GM12878 (cell line): ENCODE data around the gene ZNF785. TPM values are rescaled to one million over a fixed set of nuclear protein-coding genes. Genes with fewer than 3 reads are reported as not detected.

Source experiments
- ATAC-seq: fragments of 200-7000 bp; cut with Tn5 transposase; 3 replicates; pipeline ENCODE4 v1.9.1; 2020; ENCODE audit warnings: mild to moderate bottlenecking, moderate library complexity
- BruUV-seq: library from RNA; stranded (reverse); fragments of 400-500 nt; replicated peaks from 2 replicates; lab custom pipeline; 2021; lab: Mats Ljungman, UMichigan
- CTCF ChIA-PET: fragments of 300-600 bp; sonication (Branson Sonifier 250); formaldehyde crosslinking; extraction: SDS; loops from one replicate; lab custom pipeline; 2021; ENCODE audit warnings: inconsistent platforms; lab: Yijun Ruan, JAX
- POLR2A ChIA-PET: fragments of 350-600 bp; formaldehyde crosslinking; extraction: SDS; loops from one replicate; lab custom pipeline; 2021; ENCODE audit warnings: inconsistent platforms; lab: Charles Lee
- RAD21 ChIA-PET: fragments of 300-600 bp; sonication (Branson Sonifier 250); formaldehyde crosslinking; loops from one replicate; lab custom pipeline; 2023; ENCODE audit warnings: antibody characterized with exemption; ENCODE audit not compliant: unreplicated experiment; lab: Charles Lee
- SMC1A ChIA-PET: fragments of 300-600 bp; sonication (Branson Sonifier 250); formaldehyde crosslinking; loops from one replicate; lab custom pipeline; 2023; ENCODE audit not compliant: unreplicated experiment, uncharacterized antibody; lab: Charles Lee
- DNase-seq: peaks from one replicate; pipeline ENCODE4 v3.0.0-alpha.2; 2011; ENCODE audit warnings: low read depth, low spot score
- FAIRE-seq: peaks from 3 replicates; lab custom pipeline; 2011; peaks lifted over from hg19 to GRCh38; lab: Jason Lieb, UNC
- H2AFZ ChIP-seq: 2 replicates; pipeline ENCODE4 v1.6.0; 2011; ENCODE audit warnings: low read depth, low read length, control low read depth; ENCODE audit not compliant: control insufficient read depth
- H3K27ac ChIP-seq: 2 replicates; pipeline ENCODE4 v1.5.1; 2011; ENCODE audit warnings: control low read depth; ENCODE audit not compliant: control insufficient read depth, insufficient read depth
- H3K27me3 ChIP-seq, 2 experiments: replicated peaks in 1 of 2; 2 replicates each; pipeline versions ENCODE4 v1.6.0 to v1.6.1; 2011; ENCODE audit warnings: low read length in 1 of 2; ENCODE audit not compliant: control insufficient read depth in 2 of 2, insufficient read depth in 2 of 2
- H3K36me3 ChIP-seq, 2 experiments: 2 replicates each; pipeline ENCODE4 v1.5.1; 2011; ENCODE audit warnings: low read length in 1 of 2; ENCODE audit not compliant: control insufficient read depth in 2 of 2, insufficient read depth in 2 of 2
- H3K4me1 ChIP-seq: 2 replicates; pipeline ENCODE4 v1.6.1; 2011; ENCODE audit warnings: mild to moderate bottlenecking, low read length, moderate library complexity, mixed read lengths; ENCODE audit not compliant: control insufficient read depth, insufficient read depth
- H3K4me2 ChIP-seq: 2 replicates; pipeline ENCODE4 v1.6.0; 2011; ENCODE audit warnings: control low read depth; ENCODE audit not compliant: control insufficient read depth, insufficient read depth
- H3K4me3 ChIP-seq: fragments of 200-600 bp; sonication (generic); 2 replicates; pipeline ENCODE4 v1.5.1; 2016
- H3K79me2 ChIP-seq: 2 replicates; pipeline ENCODE4 v1.6.0; 2011; ENCODE audit warnings: low read length; ENCODE audit not compliant: control insufficient read depth, insufficient read depth
- H3K9ac ChIP-seq: 2 replicates; pipeline ENCODE4 v1.8.0; 2011; ENCODE audit warnings: low read length, control low read depth, mixed read lengths; ENCODE audit not compliant: control insufficient read depth, insufficient read depth
- H3K9me3 ChIP-seq: replicated peaks from 3 replicates; pipeline ENCODE4 v1.5.1; 2011; ENCODE audit warnings: mild to moderate bottlenecking, low read length; ENCODE audit not compliant: control insufficient read depth, insufficient read depth
- H4K20me1 ChIP-seq: 2 replicates; pipeline ENCODE4 v1.6.0; 2011; ENCODE audit not compliant: control insufficient read depth, insufficient read depth
- BCL11A ChIP-seq: IDR thresholded peaks from 2 replicates; pipeline ENCODE4 v1.6.1; 2011; ENCODE audit warnings: low read depth, low read length
- BHLHE40 ChIP-seq, 2 experiments: fragments of 450-650 bp in 1 of 2; IDR thresholded peaks; 2 replicates each; pipeline ENCODE4 v1.6.1; 2011 to 2017; ENCODE audit warnings: low read depth in 2 of 2, borderline replicate concordance in 1 of 2, improper control_type of control experiment in 1 of 2, low read length in 1 of 2, mild to moderate bottlenecking in 1 of 2
- HSF1 ChIP-seq: fragments of 150-350 bp; IDR thresholded peaks from 2 replicates; pipeline ENCODE4 v1.6.1; 2014; ENCODE audit warnings: mild to moderate bottlenecking, low read depth, low read length
- JUNB ChIP-seq: IDR thresholded peaks from 2 replicates; pipeline ENCODE4 v1.6.1; 2016; ENCODE audit warnings: antibody characterized with exemption, mild to moderate bottlenecking
- KLF5 ChIP-seq: fragments of 450-650 bp; IDR thresholded peaks from 2 replicates; pipeline ENCODE4 v1.6.1; 2014; ENCODE audit warnings: mild to moderate bottlenecking; ENCODE audit not compliant: partially characterized antibody
- LARP7 ChIP-seq: fragments of 450-650 bp; IDR thresholded peaks from 2 replicates; pipeline ENCODE4 v1.6.1; 2017; ENCODE audit warnings: mild to moderate bottlenecking
- MTA3 ChIP-seq: IDR thresholded peaks from 2 replicates; pipeline ENCODE4 v1.6.1; 2012; ENCODE audit warnings: low read length, inconsistent platforms, borderline replicate concordance
- PAX8 ChIP-seq: fragments of 450-650 bp; IDR thresholded peaks from 2 replicates; pipeline ENCODE4 v1.6.1; 2017; ENCODE audit warnings: mild to moderate bottlenecking, moderate library complexity
- RELA ChIP-seq: fragments of 450-650 bp; IDR thresholded peaks from 2 replicates; pipeline ENCODE4 v1.8.0; 2014; ENCODE audit warnings: borderline replicate concordance; ENCODE audit not compliant: partially characterized antibody
- SIX5 ChIP-seq: IDR thresholded peaks from 2 replicates; pipeline ENCODE4 v1.6.1; 2011; ENCODE audit warnings: mild to moderate bottlenecking, low read depth, low read length, moderate library complexity; ENCODE audit not compliant: severe bottlenecking
- SPI1 ChIP-seq: IDR thresholded peaks from 2 replicates; pipeline ENCODE4 v1.6.1; 2011; ENCODE audit warnings: low read depth, mild to moderate bottlenecking, low read length, moderate library complexity, borderline replicate concordance; ENCODE audit not compliant: insufficient read depth
- SRF ChIP-seq, 2 experiments: IDR thresholded peaks; 2 replicates each; pipeline ENCODE4 v1.6.1; 2011; ENCODE audit warnings: low read depth in 2 of 2, low read length in 2 of 2, mild to moderate bottlenecking in 1 of 2, moderate library complexity in 1 of 2
- TAF1 ChIP-seq: IDR thresholded peaks from 2 replicates; pipeline ENCODE4 v1.6.1; 2011; ENCODE audit warnings: mild to moderate bottlenecking, low read depth, low read length, borderline replicate concordance
- WGBS: methylation state at CpG from one replicate; pipeline ENCODE4 v1.1.6; 2016; ENCODE audit warnings: low lambda C conversion rate; ENCODE audit not compliant: insufficient replicate concordance, insufficient coverage; ENCODE audit errors: missing lambda C conversion rate; 5-methylcytosine and 5-hydroxymethylcytosine counted together
- in situ Hi-C: fragments of 300-500 bp; cut with MboI; formaldehyde crosslinking; loops from 9 replicates; pipeline ENCODE4 v1.14.3; 2018; ENCODE audit warnings: mixed read lengths
- intact Hi-C: fragments of 100-400 bp; cut with micrococcal nuclease; formaldehyde crosslinking; loops from one replicate; pipeline ENCODE4 v1.14.2; 2022; ENCODE audit not compliant: unreplicated experiment
- polyA plus RNA-seq, 11 experiments: library from polyadenylated mRNA; depleted of rRNA in 4 of 11; unstranded in 6 of 11; stranded (reverse) in 5 of 11; fragments of >200 nt; fragmentation: Nextera tagmentation in 4 of 11; fragmentation: Illumina TruSeq in 1 of 11; extraction: Ambion mirVana in 4 of 11; extraction: Trizol in 1 of 11; gene quantifications; 1 replicate in 1 of 11; 2 replicates in 10 of 11; pipeline versions ENCODE4 v1.2.1 to v1.2.3, GENCODE V29; 2011 to 2016; ENCODE audit warnings: inconsistent platforms in 2 of 11, missing spikeins in 2 of 11, low read depth in 1 of 11
- total RNA-seq, 4 experiments: library from RNA; depleted of rRNA in 3 of 4; stranded (reverse); fragments of >200 nt in 3 of 4; fragmentation: Illumina TruSeq in 1 of 4; extraction: Trizol in 1 of 4; gene quantifications; 2 replicates each; pipeline versions ENCODE4 v1.2.1 to v1.2.3, GENCODE V29; 2013 to 2021
- TF ChIP-seq, protein P1 (sequence below): fragments of 450-650 bp; IDR thresholded peaks from 2 replicates; pipeline ENCODE4 v1.6.1; 2017; ENCODE audit warnings: antibody characterized with exemption, mild to moderate bottlenecking, moderate library complexity

The ZNF785 gene
- total and polyA plus RNA-seq, 10 of the 15 experiments (the other 5 are each of a cell fraction or from before 2014, with no cell fraction given): 0.87 to 11.5 (median 7.5) TPM

DNA sequence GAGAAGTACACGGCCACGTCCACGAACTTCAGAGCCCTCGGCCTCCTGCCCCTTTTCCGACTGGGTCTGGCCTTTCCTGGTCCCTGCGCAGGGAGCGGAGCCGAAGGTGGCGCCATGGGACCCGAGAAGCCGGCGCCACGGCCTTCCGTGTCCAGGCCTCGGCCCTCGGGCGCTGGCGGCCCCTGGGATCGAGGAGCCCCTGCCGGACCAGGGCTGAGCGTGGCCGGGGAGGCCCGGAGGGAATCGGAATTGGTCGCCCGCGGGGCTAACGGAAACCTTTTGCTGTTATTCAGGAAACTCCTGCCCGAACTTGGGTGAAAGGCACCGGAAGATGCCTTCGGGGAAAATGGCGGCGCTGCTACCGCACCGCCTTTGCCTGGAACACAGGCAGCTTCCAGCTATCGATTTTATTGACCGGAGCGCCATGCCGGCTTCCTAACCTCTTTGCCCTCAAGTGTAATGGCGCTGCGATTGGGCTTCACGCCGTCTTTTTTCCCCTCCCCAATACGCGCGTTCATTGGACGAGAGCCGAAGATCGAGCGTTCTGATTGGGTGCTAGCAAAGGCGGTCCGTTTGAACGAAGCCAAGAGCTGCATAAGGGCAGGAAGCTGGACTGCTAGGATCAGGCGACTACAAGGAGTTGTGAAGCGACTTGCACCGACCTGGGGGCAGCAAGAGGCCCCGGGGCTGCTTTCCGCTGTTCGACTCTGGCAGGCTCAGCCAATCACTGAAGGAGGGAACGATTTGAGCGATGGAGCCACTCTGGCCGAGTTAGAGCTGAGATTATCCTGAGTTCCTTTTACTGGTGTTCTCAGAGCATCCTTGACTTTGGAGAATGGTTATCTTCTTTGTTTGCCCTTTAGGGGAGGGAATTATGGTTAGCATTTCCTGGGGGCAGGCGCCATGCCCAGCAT, 24.7 kb upstream of the ZNF785 start, which contains the start of gene ZNF689:
Gene ZNF689 (minus strand): TSS at position 464 of the 914 bp plus-strand sequence. CDS start 348 bp downstream, at position 116.
- FAIRE-seq (peak; percentile 98), ATAC-seq (peak; percentile 91), DNase-seq (peak; percentile 93)
- peaks cover 0 to 3% of the 10 kb centered on the region in 2 experiments; a peak in 2 of 4 replicates for H3K36me3 ChIP-seq
- intact Hi-C loops (no loop called here), in situ Hi-C loops (no loop called here)
- H3K4me2 ChIP-seq: peak within 1 kb of the TSS; percentile 48
- H3K9ac ChIP-seq: peak within 1 kb of the TSS; percentile 100
- H3K79me2 ChIP-seq: peaks cover 15% of the 10 kb centered on the region
- H3K27ac ChIP-seq: peak within 1 kb of the TSS; percentile 96
- no peaks in the 10 kb centered on the region for H3K9me3 ChIP-seq
- H3K27me3 ChIP-seq: no peaks in the 10 kb centered on the region
- peak within 1 kb of the TSS; percentile 97 for H2AFZ ChIP-seq
- CTCF ChIA-PET: interaction anchor here (0.7 to 5.1 kb wide), 9 partner anchors 12 to 181 kb away, joined by 3 to 54 read pairs (median 4); partner anchors contain the start of genes DCTPP1 and ZNF785
- H3K4me3 ChIP-seq: peak within 1 kb of the TSS; percentile 98
- POLR2A ChIA-PET: interaction anchor here (0.6 to 2.6 kb wide), 12 partner anchors 9 to 239 kb away, joined by 3 to 7 read pairs (median 4); partner anchors contain the start of gene DCTPP1
- H3K4me1 ChIP-seq: peaks cover 4% of the 10 kb centered on the region
- 2% methylated on average over 59 of the region's 63 CpGs for WGBS
- BruUV-seq: TSS peak; percentile 88
- SMC1A ChIA-PET: interaction anchor here (0.7 to 3.4 kb wide), 6 partner anchors 10 to 181 kb away, joined by 3 to 16 read pairs (median 6); partner anchors contain the start of genes DCTPP1 and ZNF764
- no peaks in the 10 kb centered on the region for H4K20me1 ChIP-seq
- RAD21 ChIA-PET: interaction anchor here (0.7 to 1.4 kb wide), 7 partner anchors 12 to 201 kb away, joined by 3 to 12 read pairs (median 4); partner anchors contain the start of genes DCTPP1, PRR14 and SEPHS2
- TF ChIP-seq RELA (no peak), TAF1 (peak; percentile 91), BHLHE40 (IDR thresholded peaks at IDR 0.05; ENCODE audit: borderline replicate concordance in 1 of 2, low read depth in 2 of 2, low read length in 1 of 2) (peak in 1 of 2 experiments; percentile 38; a peak in 1 of 4 replicates), SIX5 (peak; percentile 95), KLF5 (peak; percentile 47), LARP7 (peak; percentile 67; the same call in 1 of the 2 replicates), BCL11A (no peak), SRF (IDR thresholded peaks at IDR 0.05; ENCODE audit: low read depth in 2 of 2, low read length in 2 of 2) (0 out of 4 replicates have a peak, but pooled peaks of 1 of the 2 experiments have one; percentile 36), PAX8 (no peak), MTA3 (no peak), SPI1 (no peak; the same call in 1 of the 2 replicates), HSF1 (no peak), JUNB (no peak)
- TF ChIP-seq, protein P1, sequence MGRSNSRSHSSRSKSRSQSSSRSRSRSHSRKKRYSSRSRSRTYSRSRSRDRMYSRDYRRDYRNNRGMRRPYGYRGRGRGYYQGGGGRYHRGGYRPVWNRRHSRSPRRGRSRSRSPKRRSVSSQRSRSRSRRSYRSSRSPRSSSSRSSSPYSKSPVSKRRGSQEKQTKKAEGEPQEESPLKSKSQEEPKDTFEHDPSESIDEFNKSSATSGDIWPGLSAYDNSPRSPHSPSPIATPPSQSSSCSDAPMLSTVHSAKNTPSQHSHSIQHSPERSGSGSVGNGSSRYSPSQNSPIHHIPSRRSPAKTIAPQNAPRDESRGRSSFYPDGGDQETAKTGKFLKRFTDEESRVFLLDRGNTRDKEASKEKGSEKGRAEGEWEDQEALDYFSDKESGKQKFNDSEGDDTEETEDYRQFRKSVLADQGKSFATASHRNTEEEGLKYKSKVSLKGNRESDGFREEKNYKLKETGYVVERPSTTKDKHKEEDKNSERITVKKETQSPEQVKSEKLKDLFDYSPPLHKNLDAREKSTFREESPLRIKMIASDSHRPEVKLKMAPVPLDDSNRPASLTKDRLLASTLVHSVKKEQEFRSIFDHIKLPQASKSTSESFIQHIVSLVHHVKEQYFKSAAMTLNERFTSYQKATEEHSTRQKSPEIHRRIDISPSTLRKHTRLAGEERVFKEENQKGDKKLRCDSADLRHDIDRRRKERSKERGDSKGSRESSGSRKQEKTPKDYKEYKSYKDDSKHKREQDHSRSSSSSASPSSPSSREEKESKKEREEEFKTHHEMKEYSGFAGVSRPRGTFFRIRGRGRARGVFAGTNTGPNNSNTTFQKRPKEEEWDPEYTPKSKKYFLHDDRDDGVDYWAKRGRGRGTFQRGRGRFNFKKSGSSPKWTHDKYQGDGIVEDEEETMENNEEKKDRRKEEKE: no peak
